NCI-H146 treated with DMSO at 0.1 percent for 48 hours (cell line): ENCODE measurements around the gene PRAMEF13.
"Not testable (repeated sequence)": the region's sequence is repeated elsewhere in the genome, so short reads cannot be mapped to it uniquely, and the experiment has no call there.

Experiments
- DNase-seq: peaks from one replicate; lab custom pipeline; 2025; ENCODE audit not compliant: unreplicated experiment; lab: John Stamatoyannopoulos, UW

Gene PRAMEF13, protein sequence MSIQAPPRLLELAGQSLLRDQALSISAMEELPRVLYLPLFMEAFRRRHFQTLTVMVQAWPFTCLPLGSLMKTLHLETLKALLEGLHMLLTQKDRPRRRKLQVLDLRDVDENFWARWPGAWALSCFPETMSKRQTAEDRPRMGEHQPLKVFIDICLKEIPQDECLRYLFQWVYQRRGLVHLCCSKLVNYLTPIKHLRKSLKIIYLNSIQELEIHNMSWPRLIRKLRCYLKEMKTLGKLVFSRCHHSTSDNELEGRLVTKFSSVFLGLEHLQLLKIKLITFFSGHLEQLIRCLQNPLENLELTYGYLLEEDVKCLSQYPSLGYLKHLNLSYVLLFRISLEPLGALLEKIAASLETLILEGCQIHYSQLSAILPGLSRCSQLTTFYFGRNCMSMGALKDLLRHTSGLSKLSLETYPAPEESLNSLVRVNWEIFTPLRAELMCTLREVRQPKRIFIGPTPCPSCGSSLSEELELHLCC

DNA sequence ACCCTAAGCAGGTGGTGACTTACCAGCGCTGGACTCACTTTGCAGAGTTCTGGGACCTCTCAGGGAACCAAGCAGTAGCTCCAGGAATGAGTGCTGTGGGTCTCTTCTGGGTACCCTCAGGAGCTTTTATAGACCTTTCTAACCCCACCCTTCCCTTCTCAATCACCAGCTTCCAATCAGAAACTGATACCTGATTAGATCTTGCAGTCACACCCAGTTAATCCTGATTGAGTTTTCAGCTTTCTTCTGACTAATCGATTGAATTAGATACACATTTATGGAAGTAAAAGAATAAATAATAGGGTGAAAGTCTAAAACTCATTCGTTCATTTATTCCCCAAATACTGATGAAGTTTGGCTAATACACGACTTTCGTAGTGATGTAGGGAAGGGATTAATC, at the start of gene PRAMEF13:
TSS of gene PRAMEF13 (minus strand) at position 101 of the 400 bp plus-strand sequence. CDS start 1,820 bp downstream, outside the sequence.
- DNase-seq: not testable (repeated sequence)

DNA sequence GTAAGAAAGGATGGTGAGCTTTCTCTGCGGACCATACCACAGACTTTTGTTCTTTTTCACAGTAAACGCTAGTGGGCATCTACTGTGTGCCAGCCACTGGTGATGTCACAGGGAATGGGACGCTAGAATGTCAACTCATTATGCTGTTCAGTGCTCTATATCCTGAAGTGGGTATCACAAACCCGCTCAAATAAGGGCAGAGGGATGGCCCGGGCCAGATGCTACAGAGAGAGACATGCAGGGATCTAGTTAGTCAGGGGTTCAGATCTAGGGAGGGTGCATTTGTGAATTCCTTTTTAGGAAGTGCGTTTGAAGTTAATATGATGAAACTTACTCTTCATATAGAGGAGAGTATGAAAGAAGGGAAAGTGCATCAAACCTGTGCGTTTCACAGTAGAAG, 45.9 kb upstream of the PRAMEF13 start:
- DNase-seq: not testable (repeated sequence)

DNA sequence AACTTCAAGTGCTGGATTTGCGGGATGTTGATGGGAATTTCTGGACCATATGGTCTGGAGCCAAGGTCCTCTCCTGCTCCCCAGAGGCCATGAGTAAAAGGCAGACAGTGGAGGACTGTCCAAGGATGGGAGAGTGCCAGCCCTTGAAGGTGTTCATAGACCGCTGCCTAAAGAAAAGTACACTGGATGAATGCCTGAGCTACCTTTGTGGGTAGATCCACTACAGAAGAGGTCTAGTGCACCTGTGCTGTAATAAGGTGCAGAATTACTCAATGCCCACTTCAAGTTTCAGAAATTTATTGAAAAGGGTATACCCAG, 45.3 kb upstream of the PRAMEF13 start:
- not testable (repeated sequence) for DNase-seq

DNA sequence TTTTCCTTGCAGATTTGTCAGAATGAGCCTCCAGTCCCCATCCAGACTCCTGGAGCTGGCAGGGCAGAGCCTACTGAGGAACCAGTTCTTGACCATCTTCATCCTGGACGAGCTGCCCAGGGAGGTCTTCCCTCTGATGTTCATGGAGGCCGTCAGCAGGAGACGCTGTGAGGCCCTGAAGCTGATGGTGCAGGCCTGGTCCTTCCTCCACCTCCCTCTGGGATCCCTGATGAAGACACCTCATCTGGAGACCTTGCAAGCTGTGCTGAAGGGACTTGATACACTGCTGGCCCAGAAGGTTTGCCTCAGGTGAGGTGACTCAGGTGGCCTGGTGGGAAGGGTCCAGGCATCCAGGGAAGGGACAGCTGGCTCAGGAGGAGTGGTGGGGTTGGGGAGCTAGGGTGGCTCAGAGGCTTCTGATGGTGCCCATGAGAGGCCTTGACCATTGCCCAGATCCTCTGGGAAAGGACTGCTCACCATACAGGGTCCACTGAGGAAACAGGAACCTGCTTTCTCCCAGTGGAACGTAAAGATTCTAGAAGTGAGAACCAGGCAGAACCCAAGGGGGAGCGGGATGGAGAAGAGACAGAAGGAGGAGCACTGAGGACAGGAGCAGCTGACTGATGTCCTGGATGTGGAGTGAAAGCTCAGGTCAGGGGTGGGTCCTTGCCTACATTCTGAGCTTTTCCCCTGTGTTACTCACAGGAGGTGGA, 44.8 kb upstream of the PRAMEF13 start:
- not testable (repeated sequence) for DNase-seq

DNA sequence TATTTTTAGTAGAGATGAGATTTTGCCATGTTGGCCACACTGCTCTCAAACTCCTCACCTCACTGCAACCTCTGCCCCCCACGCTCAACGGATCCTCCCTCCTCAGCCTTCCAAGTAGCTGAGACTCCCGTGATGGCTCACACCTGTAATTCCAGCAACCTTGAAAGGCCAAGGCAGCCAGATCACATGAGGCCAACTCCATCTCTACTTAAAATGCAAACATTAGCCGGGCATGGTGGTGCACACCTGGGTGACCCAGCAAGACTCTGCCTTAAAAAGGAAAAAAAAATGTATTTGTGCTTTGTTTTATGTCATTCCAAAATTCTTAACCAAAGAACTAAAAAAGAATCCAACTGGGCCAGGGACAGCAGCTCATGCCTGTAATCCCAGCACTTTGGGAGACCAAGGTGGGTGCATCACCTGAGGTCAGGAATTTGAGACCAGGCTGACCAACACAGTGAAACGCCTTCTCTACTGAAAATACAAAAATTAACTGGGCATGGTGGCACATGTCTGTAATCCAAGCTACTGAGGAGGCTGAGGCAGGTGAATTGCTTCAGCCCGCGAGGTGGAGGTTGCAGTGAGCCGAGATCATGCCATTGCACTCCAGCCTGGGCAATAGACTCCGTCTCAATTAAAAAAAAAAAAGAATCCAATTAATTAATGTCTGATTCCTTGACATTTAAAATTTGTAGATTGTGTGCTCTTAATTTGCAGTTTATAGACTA, 42.5 kb upstream of the PRAMEF13 start:
- not testable (repeated sequence) for DNase-seq

DNA sequence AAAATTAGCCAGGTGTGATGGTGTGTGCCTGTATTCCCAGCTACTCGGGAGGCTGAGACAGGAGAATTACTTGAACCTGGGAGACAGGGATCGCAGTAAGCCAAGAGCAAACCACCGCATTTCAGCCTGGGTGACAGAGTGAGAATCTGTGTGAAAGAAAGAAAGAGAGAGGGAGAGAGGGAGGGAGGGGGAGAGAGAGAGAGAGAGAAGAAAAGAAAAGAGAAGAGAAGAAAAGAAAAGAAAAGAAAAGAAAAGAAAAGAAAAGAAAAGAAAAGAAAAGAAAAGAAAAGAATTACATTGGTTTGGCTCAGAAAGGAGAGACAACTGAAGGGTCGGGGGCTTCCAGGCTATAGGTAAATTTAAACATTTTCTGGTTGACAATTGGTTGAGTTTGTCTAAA, 38.4 kb upstream of the PRAMEF13 start:
- DNase-seq: not testable (repeated sequence)

DNA sequence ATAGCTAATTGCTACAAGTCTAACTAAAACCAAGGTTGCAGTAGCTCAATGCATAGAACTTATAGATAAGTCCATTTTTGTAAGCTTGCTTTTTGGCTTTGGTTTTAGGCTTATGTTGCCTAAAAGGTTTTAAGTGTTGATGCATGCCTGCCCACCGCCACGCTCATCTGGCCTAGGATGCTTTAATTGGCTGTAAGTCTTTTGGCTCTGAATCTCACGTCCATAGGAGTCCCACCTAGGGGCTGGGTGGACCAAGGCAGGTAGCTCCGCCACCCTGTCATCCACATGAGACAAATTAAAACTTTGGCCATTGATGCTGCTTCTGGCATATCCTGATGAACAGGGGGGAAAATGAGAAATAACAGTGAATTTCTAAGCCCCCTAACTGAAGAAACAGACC, 36.4 kb upstream of the PRAMEF13 start:
- DNase-seq: not testable (repeated sequence)

DNA sequence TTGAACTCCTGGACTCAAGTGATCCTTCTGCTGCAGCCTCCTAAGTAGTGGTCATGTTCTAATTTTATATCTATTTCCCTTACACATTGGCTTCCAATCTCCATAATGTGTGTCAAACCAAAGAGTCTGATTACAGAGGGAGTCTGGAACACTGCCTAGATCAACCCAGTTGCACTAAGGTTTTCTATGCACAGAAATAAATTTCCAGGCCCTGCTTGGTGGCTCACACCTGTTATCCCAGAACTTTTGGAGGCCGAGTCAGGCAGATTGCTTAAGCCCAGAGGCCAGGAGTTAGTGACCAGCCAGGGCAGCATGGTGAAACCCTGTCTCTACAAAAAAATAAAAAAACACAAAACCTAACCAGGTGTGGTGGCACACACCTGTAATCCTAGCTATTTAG, 32.8 kb upstream of the PRAMEF13 start:
- not testable (repeated sequence) for DNase-seq

DNA sequence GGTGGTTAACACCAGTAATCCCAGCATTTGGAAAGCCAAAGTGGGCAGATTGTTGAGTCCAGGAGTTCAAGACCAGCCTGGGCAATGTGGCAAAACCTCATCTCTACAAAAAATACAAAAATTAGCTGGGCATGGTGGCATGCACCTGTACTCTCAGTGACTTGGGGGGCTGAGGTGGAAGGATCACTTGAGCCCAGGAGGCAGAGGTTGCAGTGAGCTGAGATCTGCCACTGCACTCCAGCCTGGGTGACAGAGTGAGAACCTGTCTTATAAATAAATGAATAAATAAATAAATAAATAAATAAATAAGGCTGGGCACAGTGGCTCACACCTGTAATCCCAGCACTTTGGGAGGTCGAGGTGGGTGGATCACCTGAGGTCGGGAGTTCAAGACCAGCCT, 30.8 kb upstream of the PRAMEF13 start:
- DNase-seq: not testable (repeated sequence)

DNA sequence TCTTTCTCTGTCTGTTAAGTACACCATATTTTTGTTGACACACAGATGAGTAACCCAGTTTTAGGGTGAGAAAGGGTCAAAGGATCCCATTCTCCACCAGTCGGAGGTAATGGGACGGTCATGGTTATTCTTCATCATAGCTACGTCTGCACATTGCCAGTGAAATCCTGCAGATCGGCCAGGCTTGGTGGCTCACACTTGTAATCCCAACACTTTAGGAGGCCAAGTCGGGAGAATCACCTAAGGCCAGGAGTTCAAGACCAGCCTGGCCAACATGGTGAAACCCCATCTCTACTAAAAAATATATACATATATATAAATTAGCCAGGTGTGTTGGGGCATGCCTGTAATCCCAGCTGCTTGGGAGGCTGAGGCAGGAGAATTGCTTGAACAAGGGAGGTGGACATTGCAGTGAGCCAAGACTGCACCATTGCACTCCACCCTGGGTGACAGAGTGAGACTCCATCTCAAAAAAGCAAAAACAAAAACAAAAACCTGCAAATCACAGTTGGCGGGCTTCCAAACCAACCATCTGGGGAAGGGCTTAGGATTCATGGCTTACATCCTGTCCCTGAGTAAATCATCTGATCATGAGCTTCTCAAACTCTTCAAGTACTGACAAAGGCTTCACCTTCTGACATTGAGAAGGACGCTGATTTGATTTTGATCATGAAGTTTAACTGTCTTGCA, 30.0 kb upstream of the PRAMEF13 start:
- not testable (repeated sequence) for DNase-seq

DNA sequence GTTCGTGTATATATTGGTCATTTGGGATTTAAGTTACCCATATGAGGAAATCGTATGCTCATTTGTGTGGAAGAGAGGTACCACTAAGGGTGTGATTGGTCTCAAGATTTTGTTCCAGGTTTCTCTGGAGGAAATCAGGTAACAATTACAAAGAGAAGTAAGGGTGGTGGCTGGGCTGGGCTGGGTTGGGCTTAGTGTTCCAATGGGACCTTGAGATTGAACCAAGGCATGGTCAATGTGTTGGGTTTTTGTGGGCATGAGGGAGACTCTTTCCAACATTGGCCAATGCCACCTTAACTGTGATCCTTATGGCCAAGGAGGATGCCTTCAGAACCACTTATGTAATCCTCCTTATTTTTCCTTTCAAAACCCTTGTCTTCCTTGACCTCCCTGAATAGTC, 29.4 kb upstream of the PRAMEF13 start:
- not testable (repeated sequence) for DNase-seq

DNA sequence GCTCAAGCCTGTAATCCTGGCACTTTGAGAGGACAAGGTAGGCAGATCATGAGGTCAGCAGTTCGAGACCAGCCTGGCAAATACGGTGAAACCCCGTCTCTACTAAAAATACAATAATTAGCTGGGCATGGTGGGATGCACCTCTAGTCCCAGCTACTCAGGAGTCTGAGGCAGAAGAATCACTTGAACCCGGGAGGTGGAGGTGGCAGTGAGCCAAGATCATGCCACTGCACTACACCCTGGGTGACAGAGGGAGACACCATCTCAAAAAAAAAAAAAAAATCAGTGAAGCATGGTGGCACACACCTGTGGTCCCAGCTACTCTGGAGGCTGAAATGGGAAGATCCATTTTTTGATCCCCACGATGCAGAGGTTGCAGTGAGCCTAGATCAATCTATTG, 28.9 kb upstream of the PRAMEF13 start:
- not testable (repeated sequence) for DNase-seq

DNA sequence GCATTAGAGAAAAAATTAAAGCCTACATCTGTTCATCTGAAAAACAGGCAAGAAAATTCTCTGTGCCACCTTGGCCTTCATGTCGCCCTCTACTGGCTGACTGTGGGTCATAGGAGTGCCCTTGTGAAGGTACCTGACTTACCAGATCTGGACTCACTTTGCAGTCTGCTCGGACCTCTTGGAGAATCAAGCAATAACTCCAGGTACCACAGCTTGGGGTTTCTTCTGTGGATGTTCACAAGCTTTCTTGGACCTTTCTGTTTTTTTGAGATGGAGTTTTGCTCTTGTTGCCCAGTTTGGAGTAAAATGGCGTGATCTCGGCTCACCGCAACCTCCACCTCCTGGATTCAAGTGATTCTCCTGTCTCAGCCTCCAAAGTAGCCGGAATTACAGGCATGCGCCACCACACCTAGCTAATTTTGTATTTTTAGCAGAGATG, 27.2 kb upstream of the PRAMEF13 start:
- DNase-seq: no peak

DNA sequence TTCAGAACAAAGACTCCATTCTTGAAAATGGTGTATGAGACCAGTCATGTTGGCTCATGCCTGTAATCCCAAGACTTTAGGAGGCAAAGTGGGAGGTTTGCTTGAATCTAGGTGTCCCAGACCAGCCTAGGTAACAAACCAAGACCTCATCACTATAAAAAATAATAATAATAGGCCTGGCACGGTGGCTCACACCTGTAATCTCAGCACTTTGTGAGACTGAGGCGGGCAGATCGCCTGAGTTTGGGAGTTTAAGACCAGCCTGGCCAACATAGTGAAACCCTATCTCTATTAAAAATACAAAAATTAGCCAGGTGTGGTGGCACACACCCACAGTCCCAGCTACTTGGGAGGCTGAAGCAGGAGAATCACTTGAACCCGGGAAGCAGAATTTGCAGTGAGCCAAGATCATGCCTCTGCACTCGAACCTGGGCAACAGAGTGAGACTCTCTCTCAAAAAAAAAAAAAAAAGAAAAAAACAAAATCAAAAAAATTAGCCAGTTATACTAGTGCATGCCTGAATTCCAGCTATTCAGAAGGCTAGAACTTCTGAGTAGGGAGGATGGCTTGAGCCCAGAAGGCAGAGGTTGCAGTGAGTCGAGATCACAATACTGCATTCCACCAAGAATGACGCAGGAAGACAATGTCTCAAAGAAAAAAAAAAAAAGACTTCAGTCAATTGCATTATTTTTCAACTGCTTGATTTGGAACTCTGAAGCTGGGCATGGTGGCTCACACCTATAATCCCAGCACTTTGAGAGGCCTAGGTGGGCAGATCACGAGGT, 26.3 kb upstream of the PRAMEF13 start:
- DNase-seq: not testable (repeated sequence)

DNA sequence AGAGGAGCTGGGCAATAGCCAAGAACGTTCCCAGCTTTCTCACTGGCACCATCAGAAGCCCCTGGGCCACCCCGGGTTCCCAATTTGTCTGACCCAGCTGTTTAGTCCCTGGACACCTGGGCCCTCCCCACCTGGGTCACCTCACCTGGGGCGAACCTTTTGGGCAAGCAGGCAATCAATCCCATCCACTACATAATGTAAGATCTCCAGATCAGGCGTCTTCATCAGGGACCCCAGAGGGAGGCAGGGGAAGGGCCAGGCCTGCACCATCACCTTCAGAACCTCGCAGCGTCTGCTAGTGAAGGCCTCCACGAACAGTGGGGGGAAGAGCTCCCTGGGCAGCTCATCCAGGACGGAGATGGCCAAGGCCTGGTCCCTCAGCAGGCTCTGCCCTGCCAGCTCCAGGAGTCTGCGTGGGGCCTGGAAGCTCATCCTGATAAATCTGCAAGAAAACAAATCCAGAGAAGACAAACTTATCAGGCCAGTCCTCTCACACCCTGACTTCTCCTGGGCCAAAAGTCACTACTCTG, 24.5 kb upstream of the PRAMEF13 start, which contains the start of gene PRAMEF18:
TSS of gene PRAMEF18 (minus strand) at position 480 of the 530 bp plus-strand sequence. CDS start at position 432, 48 bp downstream.
- DNase-seq: not testable (repeated sequence)

DNA sequence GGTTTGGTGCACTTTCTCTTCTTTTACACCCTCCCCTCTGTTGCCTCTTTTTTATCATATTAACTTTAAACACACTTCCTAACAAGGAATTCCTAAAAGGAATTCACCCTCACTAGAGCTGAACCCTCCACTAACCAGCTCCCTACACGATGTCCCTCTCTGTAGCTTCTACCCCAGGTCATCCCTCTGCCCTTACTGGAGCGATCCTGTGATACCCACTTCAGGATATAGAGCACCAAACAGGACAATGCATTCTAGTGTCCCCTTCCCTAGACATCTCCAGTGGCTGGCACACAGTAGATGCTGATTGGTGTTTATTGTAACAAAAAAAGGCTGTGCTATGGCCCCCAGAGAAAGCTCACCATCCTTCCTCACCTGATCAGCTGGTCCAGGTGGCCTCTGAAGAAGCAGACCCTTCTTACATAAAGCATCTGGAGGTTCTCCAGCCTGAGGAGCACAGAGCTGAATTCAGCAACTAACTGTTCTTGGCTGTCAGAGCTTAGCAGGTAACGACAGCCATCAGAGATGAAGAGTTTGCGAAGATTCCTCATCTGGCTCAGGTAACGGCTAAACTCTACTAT, 23.4 kb upstream of the PRAMEF13 start:
- DNase-seq: no peak

DNA sequence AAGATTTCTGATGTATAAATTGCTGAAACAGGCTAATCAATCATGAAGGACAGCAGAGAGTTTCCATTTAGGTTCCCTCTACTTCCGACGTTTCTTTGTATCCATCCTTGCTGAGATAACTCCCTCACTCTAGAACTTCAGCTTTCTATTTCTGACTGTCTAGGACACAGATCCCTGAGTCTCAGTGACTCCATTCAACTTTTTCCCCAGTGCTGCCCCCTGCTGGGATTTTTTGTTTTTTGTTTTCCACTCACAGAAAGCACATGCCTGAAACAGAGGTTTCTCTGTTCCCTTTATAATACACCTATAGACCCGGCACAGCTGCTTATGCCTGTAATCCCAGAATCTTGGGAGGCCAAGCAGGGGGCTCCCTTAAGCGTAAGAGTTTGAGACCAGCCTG, 21.6 kb upstream of the PRAMEF13 start:
- not testable (repeated sequence) for DNase-seq

DNA sequence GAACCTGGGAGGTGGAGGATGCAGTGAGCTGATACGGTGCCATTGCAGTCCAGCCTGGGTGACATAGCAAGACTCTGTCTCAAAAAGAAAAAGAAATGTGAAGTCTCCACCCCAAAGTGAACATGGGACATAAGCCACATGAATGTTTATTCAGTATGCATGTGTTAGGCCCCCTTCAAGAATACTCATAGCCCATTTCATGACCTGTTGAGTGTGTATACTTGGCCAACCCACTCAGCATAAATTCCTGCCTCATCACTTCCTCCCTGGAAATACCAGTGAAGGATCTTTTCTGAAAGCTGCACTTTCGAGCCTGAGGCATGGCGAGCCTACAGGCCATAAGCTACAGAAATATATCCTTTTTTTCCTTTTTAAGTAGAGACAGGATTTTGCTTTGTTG, 18.0 kb upstream of the PRAMEF13 start:
- DNase-seq: not testable (repeated sequence)

DNA sequence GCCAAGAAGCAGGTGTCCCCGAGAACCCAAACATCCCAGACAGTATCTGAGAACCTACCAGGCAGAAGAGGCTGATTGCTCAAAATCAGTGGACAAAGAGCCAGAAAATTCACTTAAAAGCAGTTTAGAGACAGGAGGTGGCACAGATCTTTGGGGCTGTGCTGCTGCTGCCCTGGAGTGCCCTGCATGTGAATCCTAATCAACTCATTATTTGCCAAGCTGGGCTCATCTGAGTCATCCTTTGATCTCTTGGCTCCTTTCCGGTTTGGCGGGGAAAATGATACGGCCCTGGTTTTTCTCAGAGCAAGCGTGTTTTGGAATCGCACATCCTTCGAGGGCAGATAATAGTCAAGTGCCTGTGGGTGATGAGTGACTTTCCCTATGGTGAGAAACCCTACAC, 15.4 kb upstream of the PRAMEF13 start:
- not testable (repeated sequence) for DNase-seq
